ENCODE measurements around the gene AMIGO3.
"Not testable (repeated sequence)": the region's sequence is repeated elsewhere in the genome, so short reads cannot be mapped to it uniquely, and the experiment has no call there.

AMIGO3 gene, protein sequence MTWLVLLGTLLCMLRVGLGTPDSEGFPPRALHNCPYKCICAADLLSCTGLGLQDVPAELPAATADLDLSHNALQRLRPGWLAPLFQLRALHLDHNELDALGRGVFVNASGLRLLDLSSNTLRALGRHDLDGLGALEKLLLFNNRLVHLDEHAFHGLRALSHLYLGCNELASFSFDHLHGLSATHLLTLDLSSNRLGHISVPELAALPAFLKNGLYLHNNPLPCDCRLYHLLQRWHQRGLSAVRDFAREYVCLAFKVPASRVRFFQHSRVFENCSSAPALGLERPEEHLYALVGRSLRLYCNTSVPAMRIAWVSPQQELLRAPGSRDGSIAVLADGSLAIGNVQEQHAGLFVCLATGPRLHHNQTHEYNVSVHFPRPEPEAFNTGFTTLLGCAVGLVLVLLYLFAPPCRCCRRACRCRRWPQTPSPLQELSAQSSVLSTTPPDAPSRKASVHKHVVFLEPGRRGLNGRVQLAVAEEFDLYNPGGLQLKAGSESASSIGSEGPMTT

GRCh38 chr3:49719214-49719884 is at the start of gene AMIGO3:
TSS of gene AMIGO3 (minus strand) at chr3:49719684. CDS start at chr3:49719465, 219 bp downstream.
- DNase-seq: peak; percentile 75

GRCh38 chr3:49763981-49764380 is 44.5 kb upstream of the AMIGO3 start:
- no peak for DNase-seq

- DNase-seq: no peak
Observed at GRCh38 chr3:49761661-49762060, 42.2 kb upstream of the AMIGO3 start.

GRCh38 chr3:49759226-49759625 is 39.7 kb upstream of the AMIGO3 start:
- DNase-seq: no peak

GRCh38 chr3:49757197-49757596 is 37.7 kb upstream of the AMIGO3 start:
- no peak for DNase-seq

DNA sequence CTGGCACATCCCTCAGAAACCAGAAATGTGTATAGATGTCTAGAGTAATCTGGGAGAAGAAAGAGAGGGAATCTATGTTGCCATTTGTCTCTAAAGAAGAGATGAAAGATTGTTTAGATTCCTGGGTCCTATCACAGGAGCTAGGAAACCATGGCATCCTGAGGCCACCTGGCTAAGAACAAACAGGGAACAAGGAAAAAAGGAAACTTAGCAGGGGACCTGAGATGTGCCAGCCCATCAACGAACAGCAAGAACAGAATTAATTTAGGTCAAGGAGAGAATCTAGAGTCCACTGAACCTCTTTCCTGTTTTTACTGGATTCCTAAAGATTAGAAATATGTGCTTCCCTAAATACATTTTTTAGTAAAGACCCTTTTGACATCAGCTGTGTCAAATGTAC is 36.6 kb upstream of the AMIGO3 start:
- no peak for DNase-seq

DNA sequence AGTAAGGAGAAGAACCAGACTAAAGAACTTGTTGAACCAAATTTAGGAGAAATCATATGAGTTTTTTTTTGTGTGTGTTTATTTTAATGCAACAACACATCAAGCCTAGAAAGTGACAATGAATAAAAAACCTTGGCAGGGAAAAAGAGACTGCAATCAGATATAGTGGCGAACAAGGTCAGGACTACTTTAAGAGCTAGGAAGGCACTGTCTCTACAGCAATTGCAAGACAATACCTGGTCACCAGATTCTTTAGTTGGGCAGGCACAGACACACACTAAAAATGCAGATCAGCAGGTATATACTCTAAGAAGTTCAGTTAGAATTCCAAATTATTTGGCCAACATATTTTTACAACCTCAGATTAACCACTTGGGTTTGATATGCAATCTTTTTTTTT is 35.1 kb upstream of the AMIGO3 start:
- DNase-seq: no peak

DNA sequence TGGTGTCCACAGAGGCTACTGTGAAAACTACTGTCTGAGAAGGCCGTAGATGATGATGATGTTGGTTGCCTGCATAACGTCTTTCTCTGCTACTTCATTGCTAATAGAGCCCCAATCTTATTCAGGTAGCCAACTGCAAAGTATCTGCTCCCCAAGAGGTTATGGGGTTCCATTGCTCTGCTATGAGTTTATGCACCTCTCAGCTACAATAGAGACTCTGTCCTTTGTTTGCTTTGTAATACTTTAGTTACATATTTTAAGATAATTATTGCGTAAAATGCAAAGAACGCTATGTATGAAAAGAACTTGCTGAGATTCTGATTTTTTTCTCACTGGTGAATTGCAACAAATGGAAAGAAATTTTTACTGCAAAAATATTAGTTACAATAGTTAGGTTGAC is 32.0 kb upstream of the AMIGO3 start:
- DNase-seq: no peak

- DNase-seq: no peak
Observed at GRCh38 chr3:49750056-49750455, 30.6 kb upstream of the AMIGO3 start.

DNA sequence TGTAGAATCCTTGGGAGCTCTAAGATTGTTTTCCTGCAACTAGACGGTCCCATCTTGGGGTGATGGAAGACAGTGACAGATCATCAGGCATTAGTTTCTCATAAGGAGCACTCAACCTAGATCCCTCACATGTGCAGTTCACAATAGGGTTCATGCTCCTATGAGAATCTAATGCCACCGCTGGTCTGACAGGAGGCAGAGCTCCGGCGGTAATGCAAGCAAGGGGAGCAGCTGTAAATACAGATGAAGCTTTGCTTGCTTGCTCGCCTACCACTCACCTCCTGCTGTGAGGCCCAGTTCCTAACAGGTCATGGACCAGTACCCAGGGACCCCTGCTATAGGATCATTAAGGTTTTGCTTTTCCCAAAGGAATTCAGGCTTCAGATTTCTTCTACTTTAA is 29.4 kb upstream of the AMIGO3 start:
- DNase-seq: not testable (repeated sequence)

- no peak for DNase-seq
Observed at GRCh38 chr3:49747792-49748480, 28.5 kb upstream of the AMIGO3 start.

DNA sequence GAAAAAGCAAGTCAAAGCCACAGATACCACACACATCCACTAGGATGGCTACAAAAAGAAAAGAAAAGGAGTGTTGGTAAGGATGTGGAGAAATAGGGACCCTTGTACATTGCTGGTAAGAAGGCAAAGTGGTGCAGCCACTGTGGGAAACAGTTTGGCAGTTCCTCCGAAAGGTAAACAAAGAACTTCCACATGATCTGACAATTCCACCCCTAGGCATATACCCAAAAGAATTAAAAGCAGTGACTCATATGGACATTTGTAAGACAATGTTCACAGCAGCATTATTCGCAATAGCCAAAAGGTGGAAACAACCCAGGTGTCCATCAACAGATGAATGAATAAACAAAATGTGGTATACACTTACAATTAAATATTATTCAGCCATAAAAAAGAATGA is 26.5 kb upstream of the AMIGO3 start:
- no peak for DNase-seq

DNA sequence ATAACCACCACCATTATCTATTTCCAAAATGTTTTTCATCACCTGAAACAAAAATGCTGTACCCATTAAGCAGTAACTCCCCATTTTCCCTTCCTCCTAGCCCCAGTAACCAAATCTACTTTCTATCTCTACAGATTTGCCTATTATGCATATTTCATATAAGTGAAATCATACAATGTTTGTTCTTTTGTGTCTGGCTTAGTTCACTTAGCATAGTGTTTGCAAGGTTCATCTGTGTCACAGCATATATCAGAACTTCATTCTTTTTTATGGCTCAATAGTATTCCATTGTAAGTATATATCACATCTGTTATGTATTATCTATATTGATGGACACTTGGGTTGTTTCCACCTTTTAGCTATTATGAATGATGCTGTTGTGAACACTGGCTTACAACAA is 20.9 kb upstream of the AMIGO3 start:
- DNase-seq: no peak

GRCh38 chr3:49738067-49738713 is 18.7 kb upstream of the AMIGO3 start:
- DNase-seq: no peak

DNA sequence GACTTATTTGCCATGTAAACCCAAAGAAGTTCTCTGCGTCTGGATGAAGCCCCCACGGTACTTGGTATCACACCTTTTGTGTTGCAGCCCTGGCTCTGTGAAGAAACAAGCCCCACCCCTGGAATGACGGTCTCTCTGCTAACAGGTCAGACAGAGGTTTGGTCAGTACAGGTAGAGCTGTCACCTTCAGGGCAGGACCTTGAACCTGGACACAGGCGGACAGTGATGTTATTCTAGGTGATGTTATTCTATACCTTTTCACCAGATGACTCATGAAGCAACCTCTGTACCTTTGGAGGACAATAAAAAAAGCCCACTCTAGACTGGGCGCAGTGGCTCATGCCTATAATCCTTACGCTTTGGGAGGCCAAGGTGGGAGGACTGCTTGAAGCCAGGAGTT is 15.3 kb upstream of the AMIGO3 start:
- no peak for DNase-seq

DNA sequence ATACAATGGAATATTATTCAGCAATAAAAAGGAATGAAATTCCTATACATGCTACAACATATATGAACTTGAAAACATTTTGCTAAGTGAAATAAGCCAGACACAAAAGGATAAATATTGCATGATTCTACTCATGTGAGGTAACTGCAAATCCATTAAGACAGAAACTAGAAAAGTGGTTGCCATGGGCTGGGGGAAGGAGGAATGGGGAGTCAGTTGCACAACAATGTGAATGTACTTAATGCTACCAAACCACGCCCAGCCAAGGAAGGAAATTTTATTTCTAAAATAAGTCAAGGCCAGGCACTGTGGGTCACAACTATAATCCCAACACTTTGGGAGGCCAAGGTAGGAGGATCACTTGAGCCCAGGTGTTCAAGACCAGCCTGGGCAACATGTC is 14.1 kb upstream of the AMIGO3 start:
- no peak for DNase-seq

- DNase-seq: no peak
Observed at GRCh38 chr3:49732597-49732996, 13.1 kb upstream of the AMIGO3 start.

GRCh38 chr3:49729966-49730609 is 10.6 kb upstream of the AMIGO3 start:
- DNase-seq: no peak

- no peak for DNase-seq
Observed at GRCh38 chr3:49727924-49728361, 8.5 kb upstream of the AMIGO3 start.

- no peak for DNase-seq
Observed at GRCh38 chr3:49727154-49727923, 7.9 kb upstream of the AMIGO3 start.

GRCh38 chr3:49725906-49726681 is 6.6 kb upstream of the AMIGO3 start:
- DNase-seq: no peak

All from NCI-H774 (cell line).